GM23338 (cell line): ENCODE data around the gene KIF6. TPM values are rescaled to one million over a fixed set of nuclear protein-coding genes. Genes with fewer than 3 reads are reported as not detected.

Experiments
- ATAC-seq: fragments of 200-7000 bp; cut with Tn5 transposase; 3 replicates; pipeline ENCODE4 v1.9.1; 2020
- DNase-seq: peaks from one replicate; pipeline ENCODE4 v3.0.0-alpha.2; 2015; ENCODE audit warnings: low spot score
- H2AFZ ChIP-seq: fragments of 200-600 bp; sonication (generic); 2 replicates; pipeline ENCODE4 v1.8.0; 2016; ENCODE audit warnings: antibody characterized with exemption, mild to moderate bottlenecking, moderate library complexity
- H3F3A ChIP-seq: fragments of 200-600 bp; sonication (generic); replicated peaks from 2 replicates; pipeline ENCODE4 v1.8.0; 2017; ENCODE audit warnings: antibody characterized with exemption, mixed run types, low read depth
- H3K27ac ChIP-seq: fragments of 200-600 bp; sonication (generic); 2 replicates; pipeline ENCODE4 v1.6.1; 2016; ENCODE audit warnings: low read depth
- H3K27me3 ChIP-seq: fragments of 200-600 bp; sonication (generic); 2 replicates; pipeline ENCODE4 v1.8.0; 2016; ENCODE audit warnings: mild to moderate bottlenecking, mixed run types, moderate library complexity; ENCODE audit not compliant: insufficient read depth
- H3K36me3 ChIP-seq: fragments of 200-600 bp; sonication (generic); 2 replicates; pipeline ENCODE4 v1.8.0; 2016; ENCODE audit warnings: mild to moderate bottlenecking; ENCODE audit not compliant: insufficient read depth
- H3K4me1 ChIP-seq: fragments of 200-600 bp; sonication (generic); 2 replicates; pipeline ENCODE4 v1.8.0; 2016; ENCODE audit warnings: mild to moderate bottlenecking, moderate library complexity; ENCODE audit not compliant: insufficient read depth
- H3K4me2 ChIP-seq: fragments of 200-600 bp; sonication (generic); 2 replicates; pipeline ENCODE4 v1.7.1; 2017; ENCODE audit warnings: mixed run types
- H3K4me3 ChIP-seq: fragments of 200-600 bp; sonication (generic); 2 replicates; pipeline ENCODE4 v1.6.1; 2016; ENCODE audit warnings: mixed run types
- H3K79me2 ChIP-seq: fragments of 200-600 bp; sonication (generic); replicated peaks from 2 replicates; pipeline ENCODE4 v1.8.0; 2017; ENCODE audit warnings: mild to moderate bottlenecking; ENCODE audit not compliant: insufficient read depth
- H3K9me2 ChIP-seq: fragments of 200-600 bp; sonication (generic); 2 replicates; pipeline ENCODE4 v1.8.0; 2017; ENCODE audit not compliant: insufficient read depth
- H4K20me1 ChIP-seq: fragments of 200-600 bp; sonication (generic); replicated peaks from 2 replicates; pipeline ENCODE4 v1.8.0; 2017; ENCODE audit warnings: mild to moderate bottlenecking; ENCODE audit not compliant: insufficient read depth
- H3K27ac Mint-ChIP-seq: 2 replicates; pipeline ENCODE4 v1.8.0; 2020; ENCODE audit warnings: inconsistent platforms, mild to moderate bottlenecking, moderate library complexity, mixed read lengths
- H3K27me3 Mint-ChIP-seq: 3 replicates; pipeline ENCODE4 v1.8.0; 2022; ENCODE audit warnings: low read depth, mild to moderate bottlenecking, moderate library complexity, mixed read lengths, inconsistent platforms; ENCODE audit not compliant: insufficient read depth, poor library complexity
- H3K36me3 Mint-ChIP-seq: 3 replicates; pipeline ENCODE4 v1.8.0; 2021; ENCODE audit warnings: low read depth, mild to moderate bottlenecking, inconsistent platforms, moderate library complexity, mixed read lengths
- H3K4me1 Mint-ChIP-seq: 3 replicates; pipeline ENCODE4 v1.8.0; 2020; ENCODE audit warnings: mild to moderate bottlenecking, inconsistent platforms, mixed read lengths
- H3K4me3 Mint-ChIP-seq: 3 replicates; pipeline ENCODE4 v1.8.0; 2021; ENCODE audit warnings: moderate library complexity, mild to moderate bottlenecking, inconsistent platforms, mixed read lengths
- H3K9me3 Mint-ChIP-seq: 3 replicates; pipeline ENCODE4 v1.8.0; 2020; ENCODE audit warnings: moderate library complexity, mild to moderate bottlenecking, inconsistent platforms, mixed read lengths
- CREB1 ChIP-seq: fragments of 250-450 bp; sonication (Bioruptor Pico); IDR thresholded peaks from 2 replicates; pipeline ENCODE4 v1.5.0; 2020; ENCODE audit warnings: low read depth, mild to moderate bottlenecking, moderate library complexity
- EZH2 ChIP-seq: fragments of 200-600 bp; sonication (generic); IDR thresholded peaks from one replicate; pipeline ENCODE4 v1.8.0; 2017; ENCODE audit warnings: antibody characterized with exemption, mild to moderate bottlenecking, low read depth; ENCODE audit not compliant: unreplicated experiment
- EZH2phosphoT487 ChIP-seq: fragments of 200-600 bp; sonication (generic); IDR thresholded peaks from one replicate; pipeline ENCODE4 v1.8.1; 2018; ENCODE audit warnings: antibody characterized with exemption; ENCODE audit not compliant: unreplicated experiment
- JUNB ChIP-seq: IDR thresholded peaks from one replicate; pipeline ENCODE4 v1.6.1; 2016; ENCODE audit warnings: antibody characterized with exemption; ENCODE audit not compliant: unreplicated experiment
- NANOG ChIP-seq: IDR thresholded peaks from 2 replicates; pipeline ENCODE4 v1.6.1; 2016; ENCODE audit warnings: antibody characterized with exemption, borderline replicate concordance
- STAT1 ChIP-seq: IDR thresholded peaks from one replicate; pipeline ENCODE4 v1.6.1; 2016; ENCODE audit warnings: antibody characterized with exemption; ENCODE audit not compliant: unreplicated experiment
- ZNF114 ChIP-seq: fragments of 250-450 bp; sonication (Bioruptor Pico); IDR thresholded peaks from 2 replicates; pipeline ENCODE4 v1.5.0; 2020; ENCODE audit warnings: mild to moderate bottlenecking, moderate library complexity
- polyA plus RNA-seq: library from polyadenylated mRNA; unstranded; fragments of >200 nt; fragmentation: Nextera tagmentation; extraction: Ambion mirVana; gene quantifications from 2 replicates; pipeline ENCODE4 v1.2.1, GENCODE V29; 2016
- total RNA-seq: library from RNA; depleted of rRNA; stranded (reverse); fragments of >200 nt; shearing (Covaris generic); gene quantifications from 2 replicates; pipeline ENCODE4 v1.2.3, GENCODE V29; 2014
- TF ChIP-seq, protein P1 (sequence below), 2 experiments: fragments of 200-600 bp in 1 of 2; sonication (generic) in 1 of 2; conservative IDR thresholded peaks; 2 replicates each; pipeline versions ENCODE4 v1.5.1 to v1.6.1; 2016 to 2017; ENCODE audit warnings: antibody characterized with exemption in 2 of 2, low read depth in 2 of 2, mild to moderate bottlenecking in 2 of 2, moderate library complexity in 1 of 2
- TF ChIP-seq, protein P2 (sequence below): IDR thresholded peaks from 2 replicates; pipeline ENCODE4 v1.6.1; 2016; ENCODE audit warnings: antibody characterized with exemption
- TF ChIP-seq, protein P3 (sequence below): IDR thresholded peaks from one replicate; pipeline ENCODE4 v1.6.1; 2018; ENCODE audit warnings: antibody characterized with exemption; ENCODE audit not compliant: unreplicated experiment

The KIF6 gene
- total and polyA plus RNA-seq, 2 experiments from 2014 or later: 0.87 to 1.7 TPM

DNA sequence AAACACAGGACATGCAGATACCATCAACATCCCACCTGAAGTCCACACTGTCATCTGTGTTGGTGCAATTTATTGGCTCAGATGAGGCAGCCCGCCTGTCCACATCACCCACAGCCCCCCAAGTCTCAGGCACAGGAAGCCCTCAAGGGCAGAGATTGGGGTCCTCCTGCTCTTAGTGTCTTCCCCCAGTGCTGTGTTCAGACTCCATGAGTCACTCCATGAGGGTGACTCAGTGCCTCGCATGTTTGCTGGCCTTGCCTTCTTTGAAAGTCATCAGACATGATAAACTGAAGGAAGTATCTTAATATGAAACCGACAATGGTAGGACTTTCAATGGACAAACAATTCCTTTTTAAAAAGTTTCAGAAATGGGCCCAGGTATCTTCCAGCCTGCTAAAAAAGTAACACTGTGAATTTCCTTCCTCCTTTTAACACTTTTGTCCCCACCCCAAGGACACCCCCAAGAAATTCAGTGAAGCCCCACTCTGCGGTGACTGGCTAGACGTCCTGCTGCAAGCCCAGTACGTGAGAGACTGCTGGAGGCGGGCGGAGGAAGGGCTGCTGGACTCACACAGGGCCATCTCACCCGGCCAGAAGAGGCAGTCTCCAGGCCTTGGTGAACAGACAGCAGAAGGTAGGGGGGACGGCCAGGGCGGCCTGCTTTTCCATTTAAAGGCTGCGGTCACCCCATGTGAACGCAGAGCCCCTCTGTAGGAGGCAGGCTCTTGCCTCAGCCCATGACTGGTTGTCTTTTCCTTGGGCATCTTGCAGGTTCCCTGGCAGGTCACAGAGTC, 359.7 kb downstream of the KIF6 start:
- no peaks in the 10 kb centered on the region for H3K79me2 ChIP-seq
- DNase-seq: no peak
- Mint-ChIP-seq H3K4me3 (no peak overlapping the region), H3K4me1 (peaks cover 8% of the 10 kb centered on the region), H3K36me3 (no peaks in the 10 kb centered on the region), H3K9me3 (no peaks in the 10 kb centered on the region), H3K27ac (no peak overlapping the region), H3K27me3 (peaks cover 6% of the 10 kb centered on the region)
- TF ChIP-seq EZH2phosphoT487 (no peak), NANOG (no peak), ZNF114 (CRISPR knock-in tag) (no peak), CREB1 (CRISPR knock-in tag) (no peak)
- TF ChIP-seq, protein P1, sequence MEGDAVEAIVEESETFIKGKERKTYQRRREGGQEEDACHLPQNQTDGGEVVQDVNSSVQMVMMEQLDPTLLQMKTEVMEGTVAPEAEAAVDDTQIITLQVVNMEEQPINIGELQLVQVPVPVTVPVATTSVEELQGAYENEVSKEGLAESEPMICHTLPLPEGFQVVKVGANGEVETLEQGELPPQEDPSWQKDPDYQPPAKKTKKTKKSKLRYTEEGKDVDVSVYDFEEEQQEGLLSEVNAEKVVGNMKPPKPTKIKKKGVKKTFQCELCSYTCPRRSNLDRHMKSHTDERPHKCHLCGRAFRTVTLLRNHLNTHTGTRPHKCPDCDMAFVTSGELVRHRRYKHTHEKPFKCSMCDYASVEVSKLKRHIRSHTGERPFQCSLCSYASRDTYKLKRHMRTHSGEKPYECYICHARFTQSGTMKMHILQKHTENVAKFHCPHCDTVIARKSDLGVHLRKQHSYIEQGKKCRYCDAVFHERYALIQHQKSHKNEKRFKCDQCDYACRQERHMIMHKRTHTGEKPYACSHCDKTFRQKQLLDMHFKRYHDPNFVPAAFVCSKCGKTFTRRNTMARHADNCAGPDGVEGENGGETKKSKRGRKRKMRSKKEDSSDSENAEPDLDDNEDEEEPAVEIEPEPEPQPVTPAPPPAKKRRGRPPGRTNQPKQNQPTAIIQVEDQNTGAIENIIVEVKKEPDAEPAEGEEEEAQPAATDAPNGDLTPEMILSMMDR (conservative IDR thresholded peaks at IDR 0.05; ENCODE audit: low read depth in 2 of 2): no peak
- no peak overlapping the region for H2AFZ ChIP-seq
- H3K27me3 ChIP-seq: no peaks in the 10 kb centered on the region
- 0 out of 2 replicates have a peak, but pooled peaks cover 1% of the 10 kb centered on the region for H3K4me1 ChIP-seq
- H3K27ac ChIP-seq: no peak overlapping the region
- H3K9me2 ChIP-seq: no peaks in the 10 kb centered on the region
- no peaks in the 10 kb centered on the region for H4K20me1 ChIP-seq
- no peaks in the 10 kb centered on the region for H3K36me3 ChIP-seq
- H3F3A ChIP-seq: no peaks in the 10 kb centered on the region
- H3K4me2 ChIP-seq: no peak overlapping the region
- ATAC-seq: no peak
- no peak overlapping the region for H3K4me3 ChIP-seq

DNA sequence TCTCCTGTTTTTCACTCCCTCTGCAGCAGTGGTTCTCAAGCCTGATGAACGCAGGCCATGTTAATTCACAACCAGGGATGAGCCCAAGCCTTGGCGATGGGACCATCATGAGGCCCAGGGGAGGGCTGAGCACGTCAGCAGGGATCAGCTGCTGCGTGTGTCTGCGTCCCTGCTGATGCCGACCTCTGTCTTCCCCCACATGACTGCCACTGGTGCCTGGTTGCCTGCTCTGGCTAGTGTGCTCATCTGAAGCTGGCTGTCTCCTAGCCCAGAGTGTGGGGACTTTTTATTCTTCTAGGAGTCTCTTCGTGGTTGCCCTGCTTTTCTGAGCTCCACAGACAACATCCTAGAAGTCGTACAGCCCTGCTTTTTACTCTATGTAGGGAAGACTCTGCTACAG, 361.9 kb downstream of the KIF6 start:
- H3K27me3 ChIP-seq: no peaks in the 10 kb centered on the region
- H3K79me2 ChIP-seq: no peaks in the 10 kb centered on the region
- no peak overlapping the region for H2AFZ ChIP-seq
- no peak overlapping the region for H3K27ac Mint-ChIP-seq
- ATAC-seq (no peak), DNase-seq (no peak)
- H3K27me3 Mint-ChIP-seq: peaks cover 6% of the 10 kb centered on the region
- no peaks in the 10 kb centered on the region for H3K36me3 ChIP-seq
- no peak overlapping the region for H3K4me3 ChIP-seq
- H3K4me2 ChIP-seq: no peak overlapping the region
- no peaks in the 10 kb centered on the region for H3K36me3 Mint-ChIP-seq
- H3K4me1 Mint-ChIP-seq: peaks cover 8% of the 10 kb centered on the region
- no peaks in the 10 kb centered on the region for H3K4me1 ChIP-seq
- no peak overlapping the region for H3K4me3 Mint-ChIP-seq
- no peaks in the 10 kb centered on the region for H3F3A ChIP-seq
- no peaks in the 10 kb centered on the region for H3K9me3 Mint-ChIP-seq
- no peak overlapping the region for H3K27ac ChIP-seq
- H4K20me1 ChIP-seq: no peaks in the 10 kb centered on the region
- H3K9me2 ChIP-seq: no peaks in the 10 kb centered on the region
- TF ChIP-seq, protein P2, sequence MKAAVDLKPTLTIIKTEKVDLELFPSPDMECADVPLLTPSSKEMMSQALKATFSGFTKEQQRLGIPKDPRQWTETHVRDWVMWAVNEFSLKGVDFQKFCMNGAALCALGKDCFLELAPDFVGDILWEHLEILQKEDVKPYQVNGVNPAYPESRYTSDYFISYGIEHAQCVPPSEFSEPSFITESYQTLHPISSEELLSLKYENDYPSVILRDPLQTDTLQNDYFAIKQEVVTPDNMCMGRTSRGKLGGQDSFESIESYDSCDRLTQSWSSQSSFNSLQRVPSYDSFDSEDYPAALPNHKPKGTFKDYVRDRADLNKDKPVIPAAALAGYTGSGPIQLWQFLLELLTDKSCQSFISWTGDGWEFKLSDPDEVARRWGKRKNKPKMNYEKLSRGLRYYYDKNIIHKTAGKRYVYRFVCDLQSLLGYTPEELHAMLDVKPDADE: no peak
- no peak for TF ChIP-seq CREB1 (CRISPR knock-in tag)
- TF ChIP-seq, protein P1 (conservative IDR thresholded peaks at IDR 0.05; ENCODE audit: low read depth in 2 of 2): no peak
- TF ChIP-seq ZNF114 (CRISPR knock-in tag): no peak
- no peak for TF ChIP-seq JUNB
- TF ChIP-seq STAT1: no peak
- no peak for TF ChIP-seq NANOG
- TF ChIP-seq, protein P3, sequence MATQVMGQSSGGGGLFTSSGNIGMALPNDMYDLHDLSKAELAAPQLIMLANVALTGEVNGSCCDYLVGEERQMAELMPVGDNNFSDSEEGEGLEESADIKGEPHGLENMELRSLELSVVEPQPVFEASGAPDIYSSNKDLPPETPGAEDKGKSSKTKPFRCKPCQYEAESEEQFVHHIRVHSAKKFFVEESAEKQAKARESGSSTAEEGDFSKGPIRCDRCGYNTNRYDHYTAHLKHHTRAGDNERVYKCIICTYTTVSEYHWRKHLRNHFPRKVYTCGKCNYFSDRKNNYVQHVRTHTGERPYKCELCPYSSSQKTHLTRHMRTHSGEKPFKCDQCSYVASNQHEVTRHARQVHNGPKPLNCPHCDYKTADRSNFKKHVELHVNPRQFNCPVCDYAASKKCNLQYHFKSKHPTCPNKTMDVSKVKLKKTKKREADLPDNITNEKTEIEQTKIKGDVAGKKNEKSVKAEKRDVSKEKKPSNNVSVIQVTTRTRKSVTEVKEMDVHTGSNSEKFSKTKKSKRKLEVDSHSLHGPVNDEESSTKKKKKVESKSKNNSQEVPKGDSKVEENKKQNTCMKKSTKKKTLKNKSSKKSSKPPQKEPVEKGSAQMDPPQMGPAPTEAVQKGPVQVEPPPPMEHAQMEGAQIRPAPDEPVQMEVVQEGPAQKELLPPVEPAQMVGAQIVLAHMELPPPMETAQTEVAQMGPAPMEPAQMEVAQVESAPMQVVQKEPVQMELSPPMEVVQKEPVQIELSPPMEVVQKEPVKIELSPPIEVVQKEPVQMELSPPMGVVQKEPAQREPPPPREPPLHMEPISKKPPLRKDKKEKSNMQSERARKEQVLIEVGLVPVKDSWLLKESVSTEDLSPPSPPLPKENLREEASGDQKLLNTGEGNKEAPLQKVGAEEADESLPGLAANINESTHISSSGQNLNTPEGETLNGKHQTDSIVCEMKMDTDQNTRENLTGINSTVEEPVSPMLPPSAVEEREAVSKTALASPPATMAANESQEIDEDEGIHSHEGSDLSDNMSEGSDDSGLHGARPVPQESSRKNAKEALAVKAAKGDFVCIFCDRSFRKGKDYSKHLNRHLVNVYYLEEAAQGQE: no peak
- no peak for TF ChIP-seq EZH2
